Type B pancreatic cell (in vitro differentiated cells): ENCODE data around the gene CCP110. TPM values are rescaled to one million over a fixed set of nuclear protein-coding genes. Genes with fewer than 3 reads are reported as not detected.

Experiments used
- DNase-seq: peaks from one replicate; pipeline ENCODE4 v3.0.0; 2021; ENCODE audit warnings: mixed read lengths; ENCODE audit not compliant: unreplicated experiment; ENCODE audit errors: extremely low spot score
- H3K27ac Mint-ChIP-seq: 2 replicates; pipeline ENCODE4 v1.8.0; 2021; ENCODE audit warnings: mild to moderate bottlenecking, mixed read lengths
- H3K27me3 Mint-ChIP-seq: 2 replicates; pipeline ENCODE4 v1.8.0; 2021; ENCODE audit warnings: mixed read lengths
- H3K36me3 Mint-ChIP-seq: 2 replicates; pipeline ENCODE4 v1.8.0; 2021; ENCODE audit warnings: mixed read lengths
- H3K4me1 Mint-ChIP-seq: one replicate; pipeline ENCODE4 v1.8.0; 2021; ENCODE audit warnings: mixed read lengths; ENCODE audit not compliant: unreplicated experiment
- H3K4me3 Mint-ChIP-seq: 2 replicates; pipeline ENCODE4 v1.8.0; 2021; ENCODE audit warnings: mild to moderate bottlenecking, mixed read lengths
- H3K9me3 Mint-ChIP-seq: 2 replicates; pipeline ENCODE4 v1.8.0; 2021; ENCODE audit warnings: mixed read lengths
- CTCF ChIP-seq: fragments of 200-600 bp; sonication (generic); conservative IDR thresholded peaks from 2 replicates; pipeline ENCODE4 v1.5.0; 2021; ENCODE audit warnings: antibody characterized with exemption, mild to moderate bottlenecking
- total RNA-seq: library from RNA; stranded (reverse); gene quantifications from 2 replicates; pipeline ENCODE4 v1.2.1, GENCODE V29; 2021; ENCODE audit warnings: low replicate concordance

CCP110 gene
- total RNA-seq, 1 donor from 2014 or later = 29.1 TPM

GRCh38 chr16:19502395-19503131 lies 21.2 kb upstream of the CCP110 start:
- peaks cover 6% of the 10 kb centered on the region for H3K4me1 Mint-ChIP-seq
- H3K9me3 Mint-ChIP-seq = no peaks in the 10 kb centered on the region
- H3K27ac Mint-ChIP-seq = no peak overlapping the region
- no peak overlapping the region for H3K4me3 Mint-ChIP-seq
- TF ChIP-seq CTCF = peak; percentile 90
- peak; percentile 78 for DNase-seq
- no peaks in the 10 kb centered on the region for H3K27me3 Mint-ChIP-seq
- peaks cover 42% of the 10 kb centered on the region for H3K36me3 Mint-ChIP-seq

- peaks cover 39% of the 10 kb centered on the region for H3K36me3 Mint-ChIP-seq
- H3K27me3 Mint-ChIP-seq = no peaks in the 10 kb centered on the region
- no peak overlapping the region for H3K27ac Mint-ChIP-seq
- H3K4me3 Mint-ChIP-seq = no peak overlapping the region
- peaks cover 6% of the 10 kb centered on the region for H3K4me1 Mint-ChIP-seq
- no peaks in the 10 kb centered on the region for H3K9me3 Mint-ChIP-seq
- DNase-seq = no peak
- TF ChIP-seq CTCF = no peak
Observed at GRCh38 chr16:19503461-19504075, 20.2 kb upstream of the CCP110 start.

- H3K36me3 Mint-ChIP-seq = peaks cover 35% of the 10 kb centered on the region
- TF ChIP-seq CTCF = no peak
- no peak overlapping the region for H3K4me3 Mint-ChIP-seq
- no peak for DNase-seq
- H3K9me3 Mint-ChIP-seq = no peaks in the 10 kb centered on the region
- H3K27ac Mint-ChIP-seq = peak overlapping the region; percentile 75
- H3K27me3 Mint-ChIP-seq = no peaks in the 10 kb centered on the region
- peaks cover 6% of the 10 kb centered on the region for H3K4me1 Mint-ChIP-seq
Observed at GRCh38 chr16:19505600-19506303, 18.0 kb upstream of the CCP110 start.

GRCh38 chr16:19506965-19507364 lies 16.8 kb upstream of the CCP110 start:
- no peak for DNase-seq
- TF ChIP-seq CTCF = no peak
- Mint-ChIP-seq H3K27ac (no peak overlapping the region), H3K4me3 (no peak overlapping the region), H3K4me1 (peaks cover 6% of the 10 kb centered on the region), H3K36me3 (peaks cover 35% of the 10 kb centered on the region), H3K9me3 (no peaks in the 10 kb centered on the region), H3K27me3 (no peaks in the 10 kb centered on the region)

- Mint-ChIP-seq H3K36me3 (peaks cover 37% of the 10 kb centered on the region), H3K27me3 (no peaks in the 10 kb centered on the region), H3K27ac (no peak overlapping the region), H3K4me1 (peaks cover 6% of the 10 kb centered on the region), H3K4me3 (no peak overlapping the region), H3K9me3 (no peaks in the 10 kb centered on the region)
- TF ChIP-seq CTCF = no peak
- no peak for DNase-seq
Observed at GRCh38 chr16:19507867-19508266, 15.9 kb upstream of the CCP110 start.
